GM18519 (cell line): ENCODE data around the gene NUDT14.

ENCODE experiments used
- ATAC-seq: cut with Tn5 transposase; IDR thresholded peaks from one replicate; pipeline ENCODE4 v1.9.1; 2021; ENCODE audit warnings: mild to moderate bottlenecking, moderate library complexity; ENCODE audit not compliant: unreplicated experiment, low FRiP score

NUDT14 gene

GRCh38 chr14:105161964-105162668 is 19.0 kb downstream of the NUDT14 start:
- no peak for ATAC-seq

- ATAC-seq: no peak
Measured at GRCh38 chr14:105161309-105161708, 19.8 kb downstream of the NUDT14 start.

GRCh38 chr14:105160776-105161175 is 20.3 kb downstream of the NUDT14 start:
- ATAC-seq: no peak

- ATAC-seq: no peak
Measured at GRCh38 chr14:105159344-105159743, 21.8 kb downstream of the NUDT14 start.

GRCh38 chr14:105158794-105159193 is 22.3 kb downstream of the NUDT14 start:
- no peak for ATAC-seq

- ATAC-seq: no peak
Measured at GRCh38 chr14:105157872-105158271, 23.2 kb downstream of the NUDT14 start.

- ATAC-seq: no peak
Measured at GRCh38 chr14:105156414-105157375, 24.4 kb downstream of the NUDT14 start.

- no peak for ATAC-seq
Measured at GRCh38 chr14:105155681-105156413, 25.3 kb downstream of the NUDT14 start.

- no peak for ATAC-seq
Measured at GRCh38 chr14:105155071-105155651, 26.0 kb downstream of the NUDT14 start.

- ATAC-seq: no peak
Measured at GRCh38 chr14:105154476-105154871, 26.6 kb downstream of the NUDT14 start.

- ATAC-seq: no peak
Measured at GRCh38 chr14:105153739-105154475, 27.2 kb downstream of the NUDT14 start.

GRCh38 chr14:105153331-105153731 is 27.8 kb downstream of the NUDT14 start:
- ATAC-seq: no peak

- no peak for ATAC-seq
Measured at GRCh38 chr14:105152794-105153241, 28.3 kb downstream of the NUDT14 start.

- no peak for ATAC-seq
Measured at GRCh38 chr14:105151838-105152793, 29.0 kb downstream of the NUDT14 start.

GRCh38 chr14:105151084-105151837 is 29.9 kb downstream of the NUDT14 start:
- no peak for ATAC-seq

- ATAC-seq: no peak
Measured at GRCh38 chr14:105150368-105151083, 30.6 kb downstream of the NUDT14 start.

- ATAC-seq: no peak
Measured at GRCh38 chr14:105150026-105150367, 31.1 kb downstream of the NUDT14 start.
